ENCODE measurements around the gene BST1.

DNA sequence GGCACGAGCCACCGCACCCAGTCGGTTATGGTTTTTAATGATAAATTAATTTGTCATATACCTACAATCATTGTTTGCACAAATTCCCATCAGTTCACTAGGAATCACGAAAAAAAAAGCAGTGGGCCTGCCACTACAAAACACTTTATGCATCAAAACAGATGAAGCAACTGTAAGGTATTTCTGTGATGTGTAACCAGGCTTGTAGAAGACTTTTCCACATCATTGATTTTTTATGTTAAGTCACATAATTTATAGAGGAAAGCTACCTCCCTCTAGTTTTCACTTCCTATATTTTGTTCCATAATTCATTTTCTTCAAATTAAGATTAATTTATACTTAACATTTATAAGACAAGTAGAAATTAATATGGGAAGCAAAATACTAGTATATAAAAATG lies 27.9 kb upstream of the BST1 start:
- TF ChIP-seq EZH2phosphoT487 (IDR thresholded peaks at IDR 0.05; ENCODE audit: insufficient read depth, low read depth) (no peak), EZH2 (IDR thresholded peaks at IDR 0.05; ENCODE audit: insufficient read depth, poor library complexity, severe bottlenecking) (no peak)
